Measurements from ENCODE around the gene PTPRB.

DNA sequence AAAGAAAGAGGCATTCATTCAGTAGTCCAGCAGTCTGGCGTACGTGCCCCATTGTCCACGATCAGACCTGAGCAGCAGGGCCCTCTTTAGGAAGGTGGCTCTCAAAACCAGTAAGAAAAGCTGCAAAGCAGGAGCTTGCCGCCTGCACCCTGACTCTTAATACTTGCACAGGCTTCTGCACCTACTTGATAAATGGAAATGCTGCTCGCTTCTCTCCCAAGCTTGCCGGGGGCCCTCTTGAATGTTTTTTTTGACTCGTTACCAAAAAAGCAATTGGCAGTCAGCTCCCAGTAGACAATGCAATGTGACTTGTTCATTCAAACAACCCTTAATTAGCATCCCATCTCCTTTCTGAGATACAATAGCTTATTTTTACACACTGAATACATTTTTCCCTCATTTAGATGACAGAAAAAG lies 27.2 kb upstream of the PTPRB start:
- TF ChIP-seq, protein P1, sequence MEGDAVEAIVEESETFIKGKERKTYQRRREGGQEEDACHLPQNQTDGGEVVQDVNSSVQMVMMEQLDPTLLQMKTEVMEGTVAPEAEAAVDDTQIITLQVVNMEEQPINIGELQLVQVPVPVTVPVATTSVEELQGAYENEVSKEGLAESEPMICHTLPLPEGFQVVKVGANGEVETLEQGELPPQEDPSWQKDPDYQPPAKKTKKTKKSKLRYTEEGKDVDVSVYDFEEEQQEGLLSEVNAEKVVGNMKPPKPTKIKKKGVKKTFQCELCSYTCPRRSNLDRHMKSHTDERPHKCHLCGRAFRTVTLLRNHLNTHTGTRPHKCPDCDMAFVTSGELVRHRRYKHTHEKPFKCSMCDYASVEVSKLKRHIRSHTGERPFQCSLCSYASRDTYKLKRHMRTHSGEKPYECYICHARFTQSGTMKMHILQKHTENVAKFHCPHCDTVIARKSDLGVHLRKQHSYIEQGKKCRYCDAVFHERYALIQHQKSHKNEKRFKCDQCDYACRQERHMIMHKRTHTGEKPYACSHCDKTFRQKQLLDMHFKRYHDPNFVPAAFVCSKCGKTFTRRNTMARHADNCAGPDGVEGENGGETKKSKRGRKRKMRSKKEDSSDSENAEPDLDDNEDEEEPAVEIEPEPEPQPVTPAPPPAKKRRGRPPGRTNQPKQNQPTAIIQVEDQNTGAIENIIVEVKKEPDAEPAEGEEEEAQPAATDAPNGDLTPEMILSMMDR (IDR thresholded peaks at IDR 0.05; ENCODE audit: low read depth, low read length, poor library complexity, severe bottlenecking), result no peak
- TF ChIP-seq EZH2phosphoT487 (IDR thresholded peaks at IDR 0.05; ENCODE audit: borderline replicate concordance, low read length), result no peak

Measured in DOHH2 (cell line).